Liver (tissue), 3 donors: ENCODE measurements around the gene GSG1.

Source experiments
- CTCF ChIP-seq: fragments of 150-350 bp; IDR thresholded peaks from 2 replicates; pipeline ENCODE4 v1.5.1; 2017; ENCODE audit warnings: improper control_type of control experiment, low read depth, low read length; ENCODE audit not compliant: missing input control
- EGR1 ChIP-seq, 2 donors: IDR thresholded peaks; 2 replicates each; pipeline ENCODE4 v1.6.1; 2016 to 2018; ENCODE audit warnings: antibody characterized with exemption in 2 of 2, low read depth in 2 of 2
- FOXA1 ChIP-seq: IDR thresholded peaks from 2 replicates; pipeline ENCODE4 v1.6.1; 2016; ENCODE audit warnings: antibody characterized with exemption
- GABPA ChIP-seq, 2 donors: IDR thresholded peaks in 1 of 2; conservative IDR thresholded peaks in 1 of 2; 2 replicates each; pipeline ENCODE4 v1.6.1; 2016; ENCODE audit warnings: antibody characterized with exemption in 2 of 2, mild to moderate bottlenecking in 1 of 2, moderate library complexity in 1 of 2
- RAD21 ChIP-seq, 2 donors: IDR thresholded peaks; 2 replicates each; pipeline ENCODE4 v1.6.1; 2016; ENCODE audit warnings: antibody characterized with exemption in 2 of 2, mild to moderate bottlenecking in 2 of 2
- TAF1 ChIP-seq: conservative IDR thresholded peaks from 2 replicates; pipeline ENCODE4 v1.6.1; 2016; ENCODE audit warnings: antibody characterized with exemption, mild to moderate bottlenecking
- YY1 ChIP-seq: IDR thresholded peaks from 2 replicates; pipeline ENCODE4 v1.6.1; 2016; ENCODE audit warnings: antibody characterized with exemption, mild to moderate bottlenecking
- TF ChIP-seq, protein P1 (sequence below): IDR thresholded peaks from 2 replicates; pipeline ENCODE4 v1.6.1; 2016; ENCODE audit warnings: antibody characterized with exemption, mild to moderate bottlenecking
- TF ChIP-seq, protein P2 (sequence below): IDR thresholded peaks from 2 replicates; pipeline ENCODE4 v1.6.1; 2016; ENCODE audit warnings: antibody characterized with exemption
- TF ChIP-seq, protein P3 (sequence below): IDR thresholded peaks from 2 replicates; pipeline ENCODE4 v1.6.1; 2016; ENCODE audit warnings: antibody characterized with exemption
- donor health status: healthy.
- donor health status: healthy.

DNA sequence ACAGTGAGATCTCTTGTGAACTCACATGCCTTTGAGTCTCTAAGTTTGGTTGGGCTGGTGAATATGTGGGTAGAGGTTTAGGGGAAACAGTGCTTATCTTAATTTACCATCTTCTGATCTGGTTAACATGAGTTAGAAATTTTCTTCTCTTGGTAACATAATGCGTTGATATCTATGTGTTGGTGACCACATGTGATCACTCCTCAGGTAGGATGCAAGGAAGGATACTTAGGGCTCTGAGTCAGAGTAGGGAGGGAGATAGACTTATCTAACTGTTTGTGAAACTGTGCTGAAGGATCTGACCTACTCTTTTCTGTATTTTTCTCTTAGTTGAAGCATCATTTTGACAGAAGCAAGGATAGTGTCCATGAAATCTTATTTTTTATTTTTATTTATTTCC lies 36.1 kb downstream of the GSG1 start:
- TF ChIP-seq RAD21 (IDR thresholded peaks at IDR 0.05) (no peak), CTCF (no peak), EGR1 (IDR thresholded peaks at IDR 0.05; ENCODE audit: low read depth in 2 of 2) (no peak), FOXA1 (no peak), GABPA (IDR thresholded peaks at IDR 0.05 in 1 of 2, conservative IDR thresholded peaks at IDR 0.05 in 1 of 2) (no peak), TAF1 (no peak), YY1 (no peak)
- TF ChIP-seq, protein P1, sequence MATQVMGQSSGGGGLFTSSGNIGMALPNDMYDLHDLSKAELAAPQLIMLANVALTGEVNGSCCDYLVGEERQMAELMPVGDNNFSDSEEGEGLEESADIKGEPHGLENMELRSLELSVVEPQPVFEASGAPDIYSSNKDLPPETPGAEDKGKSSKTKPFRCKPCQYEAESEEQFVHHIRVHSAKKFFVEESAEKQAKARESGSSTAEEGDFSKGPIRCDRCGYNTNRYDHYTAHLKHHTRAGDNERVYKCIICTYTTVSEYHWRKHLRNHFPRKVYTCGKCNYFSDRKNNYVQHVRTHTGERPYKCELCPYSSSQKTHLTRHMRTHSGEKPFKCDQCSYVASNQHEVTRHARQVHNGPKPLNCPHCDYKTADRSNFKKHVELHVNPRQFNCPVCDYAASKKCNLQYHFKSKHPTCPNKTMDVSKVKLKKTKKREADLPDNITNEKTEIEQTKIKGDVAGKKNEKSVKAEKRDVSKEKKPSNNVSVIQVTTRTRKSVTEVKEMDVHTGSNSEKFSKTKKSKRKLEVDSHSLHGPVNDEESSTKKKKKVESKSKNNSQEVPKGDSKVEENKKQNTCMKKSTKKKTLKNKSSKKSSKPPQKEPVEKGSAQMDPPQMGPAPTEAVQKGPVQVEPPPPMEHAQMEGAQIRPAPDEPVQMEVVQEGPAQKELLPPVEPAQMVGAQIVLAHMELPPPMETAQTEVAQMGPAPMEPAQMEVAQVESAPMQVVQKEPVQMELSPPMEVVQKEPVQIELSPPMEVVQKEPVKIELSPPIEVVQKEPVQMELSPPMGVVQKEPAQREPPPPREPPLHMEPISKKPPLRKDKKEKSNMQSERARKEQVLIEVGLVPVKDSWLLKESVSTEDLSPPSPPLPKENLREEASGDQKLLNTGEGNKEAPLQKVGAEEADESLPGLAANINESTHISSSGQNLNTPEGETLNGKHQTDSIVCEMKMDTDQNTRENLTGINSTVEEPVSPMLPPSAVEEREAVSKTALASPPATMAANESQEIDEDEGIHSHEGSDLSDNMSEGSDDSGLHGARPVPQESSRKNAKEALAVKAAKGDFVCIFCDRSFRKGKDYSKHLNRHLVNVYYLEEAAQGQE = no peak
- TF ChIP-seq, protein P2, sequence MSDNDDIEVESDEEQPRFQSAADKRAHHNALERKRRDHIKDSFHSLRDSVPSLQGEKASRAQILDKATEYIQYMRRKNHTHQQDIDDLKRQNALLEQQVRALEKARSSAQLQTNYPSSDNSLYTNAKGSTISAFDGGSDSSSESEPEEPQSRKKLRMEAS = no peak
- TF ChIP-seq, protein P3, sequence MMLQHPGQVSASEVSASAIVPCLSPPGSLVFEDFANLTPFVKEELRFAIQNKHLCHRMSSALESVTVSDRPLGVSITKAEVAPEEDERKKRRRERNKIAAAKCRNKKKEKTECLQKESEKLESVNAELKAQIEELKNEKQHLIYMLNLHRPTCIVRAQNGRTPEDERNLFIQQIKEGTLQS = no peak
